ENCODE data around the gene DEGS1.
A peak's percentile ranks its signal among the peaks of the same experiment; 100 is the strongest.

Gene DEGS1

DNA sequence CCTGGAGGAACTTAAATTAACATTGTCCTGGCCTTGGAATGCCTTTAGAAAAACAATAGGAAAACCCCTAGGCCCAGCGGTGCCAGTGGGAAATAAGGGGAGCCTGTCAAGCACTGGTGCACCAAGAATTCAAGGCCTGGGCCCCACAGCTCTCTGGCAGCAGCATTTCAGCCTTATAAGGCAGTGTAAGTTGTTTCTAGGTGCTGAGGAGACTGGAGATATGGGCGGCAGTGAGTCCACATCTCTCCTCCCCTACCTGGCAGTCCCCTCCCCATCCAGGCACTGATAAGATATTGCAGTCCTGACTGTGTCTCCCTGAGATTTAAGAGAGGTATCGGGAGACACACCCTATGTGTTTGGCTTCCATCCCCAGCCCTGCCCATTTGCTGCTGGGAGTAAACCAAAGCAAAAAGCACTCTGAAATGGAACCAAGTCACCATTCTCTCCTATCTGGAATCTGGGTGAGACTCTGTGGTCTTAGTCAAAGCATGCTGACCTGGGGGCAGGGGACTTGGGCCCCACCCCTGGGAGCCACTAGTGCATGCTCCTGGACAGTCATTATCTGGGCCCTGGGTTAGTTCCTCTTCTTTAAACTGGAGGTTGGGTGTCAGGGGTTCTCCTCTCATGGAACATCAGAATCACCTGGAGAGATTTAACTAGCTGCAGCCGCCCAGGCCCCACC, 30.5 kb downstream of the DEGS1 start:
- no peak for DNase-seq (ENCODE audit: low read depth)

DNA sequence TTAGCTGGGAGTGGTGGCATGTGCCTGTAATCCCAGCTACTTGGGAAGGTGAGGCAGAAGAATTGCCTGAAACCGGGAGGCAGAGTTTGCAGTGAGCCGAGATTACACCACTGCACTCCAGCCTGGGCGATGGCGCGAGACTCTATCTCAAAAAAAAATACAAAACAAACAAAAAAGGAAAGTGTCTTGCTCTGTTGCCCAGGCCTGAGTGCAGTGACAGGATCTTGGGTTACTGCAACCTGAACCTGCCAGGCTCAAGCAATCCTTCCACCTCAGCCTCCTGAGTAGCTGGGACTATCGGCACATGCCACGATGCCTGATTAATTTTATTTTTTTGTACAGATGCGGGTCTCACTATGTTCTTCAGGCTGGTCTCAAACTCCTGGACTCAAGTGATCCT, 33.3 kb downstream of the DEGS1 start:
- DNase-seq (ENCODE audit: low read depth): no peak

- DNase-seq (ENCODE audit: low read depth): no peak
These were observed 34.9 kb downstream of the DEGS1 start for GRCh38 chr1:224217655-224218623.

GRCh38 chr1:224219011-224219611, 36.1 kb downstream of the DEGS1 start:
- no peak for DNase-seq (ENCODE audit: low read depth)

GRCh38 chr1:224219612-224220059, 36.6 kb downstream of the DEGS1 start:
- no peak for DNase-seq (ENCODE audit: low read depth)

DNA sequence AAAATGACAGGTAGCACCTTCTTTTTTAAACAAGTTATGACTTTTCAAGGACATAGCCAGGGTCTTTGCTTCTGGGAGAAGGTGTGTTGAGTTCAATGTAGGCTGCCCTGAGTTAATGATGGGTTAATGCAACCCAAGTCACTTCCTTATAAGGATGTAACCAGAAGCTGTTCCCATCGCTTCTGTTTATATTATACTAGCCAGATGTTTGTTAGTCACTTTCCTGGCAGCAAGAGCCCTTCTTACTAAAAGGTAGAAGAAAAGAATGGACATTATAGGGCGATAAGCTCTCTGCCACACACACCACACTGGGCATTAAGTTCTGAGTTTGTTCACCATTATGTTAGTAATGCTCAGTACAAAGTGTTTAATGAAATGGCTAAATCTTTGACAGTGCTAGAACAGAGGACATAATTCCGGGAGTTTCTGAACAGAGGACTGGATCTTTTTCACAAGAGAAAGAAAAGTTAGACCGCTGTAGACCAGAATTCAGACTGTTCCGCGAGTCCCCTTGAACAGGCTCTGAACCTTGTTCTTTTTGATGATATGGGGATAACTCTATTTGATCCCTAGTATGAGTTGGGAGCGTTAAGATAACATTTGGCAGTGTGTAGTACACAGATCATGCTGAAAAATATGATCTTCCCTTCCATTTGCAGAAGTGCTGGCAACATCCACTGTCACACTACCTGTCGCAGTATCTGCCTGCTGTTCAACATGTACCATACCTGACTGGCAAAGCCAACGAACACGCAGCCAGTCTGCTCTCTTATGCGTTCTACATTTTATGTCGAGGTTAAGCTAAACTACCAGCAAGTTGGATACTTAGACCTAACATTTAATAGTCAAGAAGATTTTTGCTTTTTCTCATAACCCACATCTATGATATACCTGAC, 41.0 kb downstream of the DEGS1 start:
- peak; percentile 81 for DNase-seq (ENCODE audit: low read depth)

DNA sequence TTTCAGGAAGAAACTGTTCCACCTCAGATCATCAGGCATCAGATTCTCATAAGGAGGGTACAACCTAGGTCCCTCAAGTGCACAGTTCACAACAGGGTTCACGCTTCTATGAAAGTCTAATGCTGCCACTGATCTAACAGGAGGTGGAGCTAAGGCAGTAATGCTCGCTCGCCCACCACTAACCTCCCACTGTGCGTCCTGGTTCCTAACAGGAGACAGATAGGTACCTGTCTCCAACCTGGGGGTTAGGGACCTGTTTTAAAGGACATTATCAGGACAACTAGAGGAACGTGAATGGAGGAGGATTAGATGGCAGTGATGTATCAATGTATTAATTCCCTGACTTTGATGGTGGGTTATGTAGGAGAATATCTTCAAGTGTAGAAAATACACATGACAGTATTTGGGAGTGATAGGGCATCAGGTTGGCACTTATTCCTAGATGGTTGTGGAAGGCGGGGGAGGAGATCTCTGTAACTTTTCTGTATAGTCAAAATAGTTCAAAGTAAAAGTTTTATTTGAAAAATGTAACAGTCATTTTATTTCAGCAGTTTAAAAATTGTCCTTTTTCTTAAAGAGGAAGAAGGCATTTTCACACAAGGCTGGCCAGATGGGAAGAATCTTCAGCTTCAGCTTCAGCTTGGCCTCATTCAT, 43.9 kb downstream of the DEGS1 start:
- no peak for DNase-seq (ENCODE audit: low read depth)

DNA sequence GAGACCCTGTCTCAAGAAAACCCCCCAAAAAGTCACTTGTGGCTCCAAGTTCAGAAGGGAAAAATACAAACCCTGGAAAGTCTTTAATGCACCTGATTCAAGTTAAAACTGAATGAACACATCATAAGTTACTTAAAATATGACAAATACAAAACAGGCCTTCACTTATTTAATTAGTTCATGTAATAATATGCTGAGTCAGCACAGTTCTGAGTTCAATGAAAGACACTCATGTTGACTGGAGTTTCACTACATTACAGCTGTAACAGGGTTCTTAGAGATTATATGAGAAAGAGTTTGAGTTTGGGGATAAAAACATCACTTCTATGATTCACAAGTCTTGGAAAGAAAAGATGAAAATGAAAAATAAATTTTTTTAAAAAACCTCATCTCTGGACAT, 51.0 kb downstream of the DEGS1 start:
- DNase-seq (ENCODE audit: low read depth): no peak

- no peak for DNase-seq (ENCODE audit: low read depth)
These were observed 52.9 kb downstream of the DEGS1 start for GRCh38 chr1:224235813-224236493.

DNA sequence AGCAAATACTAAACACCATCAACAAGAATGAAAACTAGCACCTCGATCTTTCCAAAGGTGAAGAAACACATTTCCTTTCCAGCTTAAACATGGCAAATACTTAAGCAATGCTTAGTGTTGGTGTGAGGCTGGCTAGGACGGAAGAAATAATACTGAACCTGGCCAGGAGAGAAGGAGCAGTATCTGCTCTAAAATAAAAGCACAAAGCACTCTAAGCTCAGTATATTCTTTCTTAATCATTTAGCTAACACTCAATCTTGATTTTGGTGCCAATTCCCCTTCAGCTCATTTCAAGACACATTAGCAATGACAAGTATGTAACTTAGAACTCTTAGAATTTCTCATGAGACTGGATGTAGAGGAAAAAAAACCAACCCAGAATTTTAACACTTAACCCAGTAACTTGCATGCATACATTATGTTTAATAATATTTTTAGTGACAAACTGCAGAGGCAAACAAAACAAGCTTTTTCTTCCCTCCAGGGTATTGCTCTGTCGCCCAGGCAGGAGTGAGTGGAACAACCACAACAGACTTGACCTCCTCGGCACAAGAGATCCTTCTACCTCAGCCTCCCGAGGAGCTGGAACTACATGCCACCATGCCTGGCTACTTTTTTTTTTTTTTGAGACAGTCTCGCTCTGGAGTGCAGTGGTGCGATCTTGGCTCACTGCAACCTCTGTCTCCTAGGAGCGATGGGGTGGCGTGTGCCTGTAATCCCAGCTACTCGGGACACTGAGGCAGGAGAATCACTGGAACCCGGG, 54.3 kb downstream of the DEGS1 start:
- no peak for DNase-seq (ENCODE audit: low read depth)

GRCh38 chr1:224238212-224238611, 55.2 kb downstream of the DEGS1 start:
- DNase-seq (ENCODE audit: low read depth): no peak

DNA sequence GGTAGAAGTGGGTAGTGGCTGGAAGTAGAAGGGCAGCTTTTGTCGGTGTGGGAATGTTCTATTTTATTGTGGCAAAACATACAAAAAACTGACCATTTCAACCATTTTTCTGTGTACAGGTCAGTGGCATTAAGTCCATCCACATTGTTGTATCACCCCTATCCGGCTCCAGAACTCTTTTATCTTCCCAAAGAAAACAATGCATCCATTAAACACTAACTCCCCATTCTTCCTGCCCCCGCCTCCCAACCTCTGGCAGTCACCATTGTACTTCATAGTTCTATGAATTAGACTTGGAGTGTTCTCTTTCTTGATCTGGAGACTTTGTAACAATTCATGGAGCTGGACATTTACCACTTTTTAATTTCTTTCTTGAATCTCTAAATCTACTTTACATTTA, 55.7 kb downstream of the DEGS1 start:
- DNase-seq (ENCODE audit: low read depth): no peak

Measured in EH (cell line).